HG03469 (cell line): ENCODE data around the gene SYNM.

Experiments used
- ATAC-seq: cut with Tn5 transposase; IDR thresholded peaks from one replicate; pipeline ENCODE4 v1.9.1; 2021; ENCODE audit warnings: mild to moderate bottlenecking, moderate library complexity, moderate number of reproducible peaks; ENCODE audit not compliant: unreplicated experiment

The SYNM gene

DNA sequence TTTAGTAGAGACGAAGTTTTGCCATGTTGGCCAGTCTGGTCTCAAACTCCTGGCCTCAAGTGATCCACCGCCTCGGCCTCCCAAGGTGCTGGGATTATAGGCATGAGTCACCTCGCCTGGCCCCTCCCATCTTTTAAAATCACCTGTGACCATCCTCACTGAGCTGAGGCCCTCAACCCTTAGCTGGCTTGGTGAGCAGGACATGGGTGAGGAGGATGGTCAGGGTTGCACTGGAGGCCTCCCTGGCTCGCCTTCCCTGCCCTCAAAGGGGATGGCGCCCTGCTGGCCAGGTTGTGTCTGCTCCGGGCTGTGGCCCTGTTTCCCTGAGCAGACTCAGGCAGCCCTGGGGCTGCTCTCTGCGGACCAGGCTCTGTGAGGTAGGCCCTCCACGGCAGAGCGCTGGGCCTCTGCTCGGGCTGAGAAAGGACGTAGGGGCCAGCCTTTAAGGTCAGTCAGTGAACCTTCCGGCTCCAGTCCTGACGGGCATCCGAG, 33.7 kb downstream of the SYNM start:
- ATAC-seq: no peak

DNA sequence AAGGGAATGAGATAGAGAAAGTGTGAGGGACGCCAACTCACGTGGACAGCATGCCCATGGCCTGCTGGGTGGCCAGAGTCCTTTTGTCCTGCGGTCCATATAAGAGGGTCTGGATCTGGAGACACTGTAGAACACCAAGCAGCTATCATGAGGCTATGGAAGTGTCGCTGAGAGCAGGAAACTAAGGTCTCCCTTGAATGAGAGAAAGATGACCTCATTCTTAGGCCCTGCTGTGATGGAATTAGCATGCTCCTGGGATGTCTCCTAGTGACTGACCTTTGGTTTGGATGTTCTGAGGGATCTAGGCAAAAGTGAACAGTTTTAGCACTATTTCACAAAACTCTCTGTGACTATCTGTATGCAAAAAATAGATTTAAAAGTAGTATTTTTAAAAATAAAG, 34.4 kb downstream of the SYNM start:
- no peak for ATAC-seq

DNA sequence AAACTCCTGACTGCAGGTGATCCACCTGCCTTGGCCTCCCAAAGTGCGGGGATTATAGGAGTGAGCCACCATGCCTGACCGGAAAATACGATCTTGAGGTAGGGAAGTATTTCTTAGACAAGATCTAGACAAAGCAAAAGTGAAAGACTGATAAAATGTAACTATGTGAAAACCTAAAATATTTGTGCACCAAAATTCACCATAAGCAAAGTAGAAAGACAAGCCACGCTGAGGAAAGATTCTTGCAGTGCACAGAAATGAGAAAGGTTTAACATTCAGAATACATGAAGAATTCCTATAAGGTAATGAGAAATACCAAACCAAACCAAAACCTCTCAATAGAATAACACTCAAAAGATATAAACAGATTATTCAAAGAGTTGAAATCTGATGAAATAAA, 35.7 kb downstream of the SYNM start:
- no peak for ATAC-seq

DNA sequence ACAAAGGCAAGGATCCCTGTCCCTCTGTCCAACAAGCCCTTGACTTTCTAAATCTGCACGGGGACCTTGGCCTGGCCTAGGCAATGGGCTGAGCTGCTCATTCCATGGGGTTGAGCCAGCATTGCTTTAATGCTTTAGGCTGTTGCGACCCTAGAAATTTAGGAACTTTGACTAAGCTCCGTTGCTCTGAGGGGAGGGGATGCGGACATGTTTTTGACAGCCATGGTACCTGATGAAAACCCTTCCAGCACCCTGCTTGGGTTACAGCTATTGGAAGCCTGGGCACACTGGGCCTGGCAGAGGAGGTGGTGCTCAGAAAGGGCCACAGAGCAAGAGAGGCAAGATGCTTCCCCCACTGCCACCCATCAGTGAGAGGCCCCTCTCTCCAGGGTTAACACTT, 37.1 kb downstream of the SYNM start:
- no peak for ATAC-seq

DNA sequence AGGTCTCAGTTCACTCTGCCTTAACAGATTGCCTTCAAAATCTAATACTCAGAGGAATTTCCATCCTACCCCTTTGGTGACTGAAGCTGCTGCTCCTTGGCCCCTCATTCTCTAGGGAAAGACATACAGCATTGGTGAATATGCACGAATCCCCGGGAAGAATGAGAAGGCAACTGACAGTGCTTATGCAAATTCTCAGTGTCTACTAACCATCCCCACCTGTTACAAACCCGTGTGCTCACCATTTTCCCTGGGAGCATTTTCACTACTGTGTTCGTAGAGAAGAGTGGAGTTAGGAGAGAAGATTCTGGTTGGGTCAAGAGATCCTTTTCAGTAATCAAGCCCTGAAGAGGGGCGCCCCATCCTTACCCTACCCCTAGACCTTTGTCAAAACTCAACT, 37.7 kb downstream of the SYNM start:
- no peak for ATAC-seq

DNA sequence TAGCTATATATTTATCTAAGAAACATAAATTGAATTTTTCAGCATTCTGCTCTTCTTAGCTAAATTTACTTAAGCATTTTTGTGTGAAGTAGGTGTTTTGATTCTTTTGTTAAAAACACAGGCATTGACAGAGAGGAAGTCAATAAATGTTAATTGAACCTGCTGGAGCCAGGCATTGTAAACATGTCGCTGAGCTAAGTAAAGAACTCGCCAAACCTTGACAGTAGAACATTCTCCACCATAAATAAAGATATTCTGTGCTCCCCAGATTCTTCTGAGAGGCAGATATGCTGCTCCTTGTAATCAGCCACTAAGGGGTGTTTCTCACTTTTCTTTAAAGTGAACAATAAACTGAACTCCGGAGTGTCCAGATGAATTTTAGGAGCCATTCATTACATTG, 38.4 kb downstream of the SYNM start:
- ATAC-seq: no peak

DNA sequence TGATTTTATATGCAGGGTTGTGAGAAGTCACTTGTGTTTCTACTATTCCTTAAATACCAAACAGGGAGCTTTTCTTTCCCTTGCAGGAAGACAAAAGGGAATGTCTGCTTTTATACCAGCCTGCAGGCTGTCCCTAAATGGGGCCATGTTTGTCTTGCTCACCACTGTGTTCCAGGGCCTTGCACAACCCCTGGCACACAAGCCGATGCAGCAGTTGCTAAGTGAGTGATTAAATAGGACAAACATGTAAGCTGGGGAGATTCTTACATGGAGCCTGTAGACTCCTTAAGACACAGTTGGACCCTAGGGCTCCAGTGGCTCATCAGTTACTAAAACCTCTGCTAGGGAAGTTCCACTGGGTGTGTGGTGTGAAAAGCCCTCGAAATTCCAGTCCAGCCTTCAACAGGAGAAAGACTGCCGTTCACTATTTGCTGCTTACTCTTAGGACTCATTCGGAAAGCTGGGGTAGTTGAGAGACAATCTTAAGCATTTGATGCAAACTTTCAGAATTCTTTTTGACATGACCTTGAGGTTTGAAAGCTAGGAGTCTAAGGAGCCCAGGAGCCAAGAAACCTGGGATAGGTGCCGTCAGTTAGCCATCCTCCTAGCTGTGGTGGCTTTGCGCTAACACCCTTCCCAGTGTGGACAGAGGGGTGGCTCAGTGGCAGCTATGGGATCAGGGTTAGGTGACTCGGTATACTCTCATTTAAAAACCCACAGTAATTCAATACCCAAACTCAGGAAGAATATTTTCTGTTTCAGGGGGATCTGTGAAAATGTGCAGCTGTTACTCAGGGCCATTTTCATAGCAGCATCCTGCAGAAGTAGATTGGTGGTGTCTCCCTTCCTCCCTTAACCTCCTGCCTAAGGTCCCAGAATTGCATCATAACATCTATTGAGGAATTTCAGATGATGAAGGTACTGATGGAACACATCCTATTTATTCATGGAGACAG, 39.1 kb downstream of the SYNM start:
- ATAC-seq: no peak

DNA sequence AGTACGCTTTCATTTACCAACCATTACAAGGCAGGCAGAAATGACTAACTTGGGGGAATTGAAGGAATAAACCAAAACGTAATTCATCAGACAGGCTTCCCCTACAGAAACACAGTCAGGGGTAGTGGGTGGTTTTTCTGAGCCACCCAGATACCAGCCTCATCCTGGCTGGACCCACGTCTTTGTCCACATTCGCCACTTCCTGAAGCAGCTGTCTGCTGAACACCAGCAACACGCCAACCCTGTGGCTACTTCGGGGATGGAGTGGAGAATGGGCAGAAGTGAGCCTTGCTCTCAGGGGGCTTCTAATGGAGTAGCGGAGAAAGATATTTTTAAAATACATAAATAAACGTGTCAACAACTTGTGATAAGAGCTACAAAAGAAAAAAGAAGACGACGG, 40.1 kb downstream of the SYNM start:
- no peak for ATAC-seq

DNA sequence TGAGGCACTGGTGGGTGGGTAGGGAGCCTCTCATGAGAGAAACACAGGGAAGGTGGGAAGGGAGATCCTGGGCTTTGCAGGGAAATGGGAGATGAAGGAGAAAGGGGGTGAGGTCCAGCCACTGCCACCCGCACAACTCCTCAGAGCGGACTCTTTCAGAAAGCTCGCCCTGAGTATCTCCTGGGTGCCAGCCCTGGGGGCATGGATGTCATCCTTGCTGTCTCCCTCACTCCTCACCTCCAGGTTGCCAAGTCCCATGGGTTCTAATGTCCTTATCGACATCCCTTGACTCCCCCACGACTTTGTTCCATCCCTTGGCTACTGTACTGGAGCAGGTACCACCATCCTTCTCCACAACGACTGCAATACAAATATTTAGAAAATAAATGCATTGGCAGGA, 40.9 kb downstream of the SYNM start:
- no peak for ATAC-seq

DNA sequence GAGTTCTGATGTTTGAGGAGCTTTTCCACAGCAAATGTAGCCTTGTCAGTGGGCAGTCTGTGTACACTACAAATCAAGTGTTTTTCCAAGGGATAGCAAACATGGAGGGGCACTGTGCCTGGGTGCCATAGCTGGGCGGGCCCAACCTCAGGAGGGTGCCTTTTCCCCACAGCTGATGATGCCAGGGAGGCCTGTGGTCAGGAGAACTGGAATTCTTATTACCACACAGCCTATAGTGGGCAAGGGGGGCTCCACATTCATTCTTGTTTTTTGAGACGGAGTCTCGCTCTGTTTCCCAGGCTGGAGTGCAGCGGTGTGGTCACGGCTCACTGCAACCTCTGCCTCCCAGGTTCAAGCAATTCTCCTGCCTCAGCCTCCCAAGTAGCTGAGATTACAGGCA, 41.8 kb downstream of the SYNM start:
- no peak for ATAC-seq

DNA sequence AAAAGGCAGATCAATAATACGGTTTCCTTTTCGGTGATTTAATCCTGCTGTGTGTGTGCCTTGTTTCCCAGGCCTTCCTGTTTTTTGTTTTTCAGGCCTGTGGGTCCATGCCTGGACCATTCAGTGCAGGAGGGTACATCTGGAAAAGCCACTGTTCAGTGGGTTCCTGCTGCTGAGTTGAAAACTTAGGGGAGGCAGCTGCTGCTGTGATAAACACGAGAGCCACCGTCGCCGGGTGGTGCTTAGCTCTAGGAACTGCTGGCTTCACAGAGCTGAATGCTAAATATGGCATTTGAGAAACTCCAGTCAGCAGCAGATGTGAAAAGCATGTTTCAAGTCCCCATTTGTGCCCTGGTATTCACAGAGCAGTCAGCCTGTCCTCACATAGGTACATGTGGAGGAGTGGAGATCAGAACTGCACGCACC, 44.0 kb downstream of the SYNM start:
- ATAC-seq: no peak

DNA sequence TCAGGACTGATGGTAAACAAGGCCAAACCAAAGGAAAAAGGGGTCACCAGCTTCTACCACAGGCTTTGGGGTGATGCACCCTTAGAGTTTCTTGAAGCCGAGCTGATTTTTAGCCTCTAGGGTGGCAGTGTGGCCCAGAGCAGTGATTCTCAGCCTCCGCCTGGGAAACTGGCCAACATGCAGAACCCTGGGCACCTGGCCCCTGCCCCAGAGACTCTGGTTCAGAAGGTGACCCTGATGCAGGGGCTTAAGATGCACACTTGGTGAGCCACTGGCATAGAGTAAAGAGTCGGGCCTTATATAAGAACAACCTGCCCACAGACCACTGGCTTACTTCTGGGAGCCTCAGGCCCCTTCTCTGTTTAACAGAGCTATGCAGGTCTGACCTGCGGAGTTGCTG, 44.5 kb downstream of the SYNM start:
- no peak for ATAC-seq

DNA sequence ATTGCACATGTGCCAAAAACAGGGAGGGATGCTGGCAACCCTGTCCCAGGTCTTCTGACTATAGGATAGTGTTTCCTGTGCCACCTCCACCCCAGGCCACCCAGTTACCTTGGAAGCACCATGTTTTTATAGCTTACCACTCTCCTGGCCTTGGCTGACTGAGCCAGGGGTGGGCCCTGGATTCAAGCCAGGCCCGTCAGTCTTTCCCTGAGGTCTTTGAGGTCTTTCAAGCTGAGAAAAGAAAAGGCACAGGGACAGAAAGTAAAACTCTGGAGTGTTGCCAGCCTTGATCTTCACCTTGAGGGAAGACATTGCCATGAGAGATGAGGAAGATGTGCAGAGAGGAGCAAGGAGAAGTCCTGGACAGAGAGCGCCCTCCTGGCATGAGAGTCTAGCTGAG, 46.3 kb downstream of the SYNM start:
- no peak for ATAC-seq

DNA sequence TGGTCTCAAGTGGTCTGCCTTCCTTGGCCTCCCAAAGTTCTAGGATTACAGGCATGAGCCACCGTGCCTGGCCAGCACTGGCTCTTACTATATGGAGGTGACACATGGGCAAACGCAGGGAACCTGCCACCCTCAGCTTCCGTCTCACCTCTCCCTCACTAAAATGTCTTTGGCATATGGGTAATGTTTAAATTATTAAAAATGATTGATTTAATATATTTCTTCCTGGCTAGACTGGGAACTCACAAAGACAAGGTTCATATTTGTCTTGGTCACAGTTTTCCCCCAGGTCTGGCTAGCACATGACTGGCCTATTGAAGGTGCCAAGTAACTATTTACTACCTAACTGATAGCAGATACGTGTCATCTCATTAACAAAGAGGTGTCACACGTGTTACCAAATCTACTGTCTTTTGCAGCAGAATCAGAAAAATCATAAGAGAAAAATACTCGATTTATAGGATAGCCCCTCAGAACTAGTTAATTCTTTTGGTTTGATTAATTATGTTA, 48.2 kb downstream of the SYNM start:
- ATAC-seq: no peak

DNA sequence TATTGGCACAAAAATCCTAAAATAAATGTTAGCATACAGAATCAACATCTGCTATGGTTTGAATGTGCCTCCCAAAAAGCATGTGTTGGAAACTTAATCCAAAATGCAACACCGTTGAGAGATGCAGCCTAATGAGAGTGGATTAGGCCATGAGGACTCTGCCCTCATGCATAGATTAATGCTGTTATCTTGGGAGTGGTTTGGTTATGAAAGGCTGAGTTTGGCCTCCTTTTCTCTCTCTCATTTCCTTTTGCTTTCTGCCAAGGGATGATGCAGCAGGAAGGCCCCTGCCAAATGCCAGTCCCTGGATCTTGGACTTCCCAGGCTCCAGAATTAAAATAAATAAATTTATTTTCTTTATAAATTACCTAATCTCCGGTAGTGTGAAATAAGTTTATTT, 49.4 kb downstream of the SYNM start:
- no peak for ATAC-seq

DNA sequence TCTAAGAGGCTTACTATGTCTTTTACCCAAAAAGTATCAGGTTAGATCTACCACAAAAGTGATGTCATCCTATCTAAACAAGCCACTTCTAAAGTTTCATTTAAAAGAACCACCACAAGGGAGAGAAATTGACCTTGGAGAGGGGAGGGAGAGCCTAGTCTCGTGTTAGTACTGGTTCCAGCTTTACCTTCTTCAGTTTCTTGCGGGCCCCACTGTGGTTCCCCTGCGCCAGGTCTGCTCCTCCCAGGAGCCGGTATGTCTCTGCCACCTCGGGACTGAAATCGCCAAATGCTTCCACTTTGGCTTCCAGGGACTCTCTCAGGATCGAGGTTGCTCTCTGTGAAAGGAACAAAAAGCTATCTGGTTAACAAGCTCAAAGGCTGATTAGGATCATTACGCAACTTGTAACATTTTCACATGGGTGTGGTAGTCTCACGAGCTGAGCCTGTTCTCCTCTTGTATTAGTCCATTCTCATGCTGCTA, 51.1 kb downstream of the SYNM start:
- no peak for ATAC-seq

DNA sequence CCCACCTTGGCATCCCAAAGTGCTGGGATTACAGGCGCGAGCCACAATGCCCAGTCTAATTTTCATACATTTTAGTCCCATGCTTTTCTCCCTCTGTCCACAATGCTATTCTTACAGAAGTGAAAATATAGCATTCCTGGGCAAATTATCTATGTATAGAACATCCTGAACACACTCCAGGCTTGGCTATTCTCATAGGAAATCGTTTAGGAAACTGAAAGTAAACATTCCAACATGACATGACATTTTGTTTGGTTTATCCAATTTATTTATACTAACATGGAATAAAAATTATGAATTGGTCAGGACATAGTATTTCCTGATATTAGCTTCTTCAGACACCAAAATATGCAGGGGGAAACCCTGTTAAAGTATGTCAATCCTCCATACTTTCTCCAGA, 52.6 kb downstream of the SYNM start:
- no peak for ATAC-seq

DNA sequence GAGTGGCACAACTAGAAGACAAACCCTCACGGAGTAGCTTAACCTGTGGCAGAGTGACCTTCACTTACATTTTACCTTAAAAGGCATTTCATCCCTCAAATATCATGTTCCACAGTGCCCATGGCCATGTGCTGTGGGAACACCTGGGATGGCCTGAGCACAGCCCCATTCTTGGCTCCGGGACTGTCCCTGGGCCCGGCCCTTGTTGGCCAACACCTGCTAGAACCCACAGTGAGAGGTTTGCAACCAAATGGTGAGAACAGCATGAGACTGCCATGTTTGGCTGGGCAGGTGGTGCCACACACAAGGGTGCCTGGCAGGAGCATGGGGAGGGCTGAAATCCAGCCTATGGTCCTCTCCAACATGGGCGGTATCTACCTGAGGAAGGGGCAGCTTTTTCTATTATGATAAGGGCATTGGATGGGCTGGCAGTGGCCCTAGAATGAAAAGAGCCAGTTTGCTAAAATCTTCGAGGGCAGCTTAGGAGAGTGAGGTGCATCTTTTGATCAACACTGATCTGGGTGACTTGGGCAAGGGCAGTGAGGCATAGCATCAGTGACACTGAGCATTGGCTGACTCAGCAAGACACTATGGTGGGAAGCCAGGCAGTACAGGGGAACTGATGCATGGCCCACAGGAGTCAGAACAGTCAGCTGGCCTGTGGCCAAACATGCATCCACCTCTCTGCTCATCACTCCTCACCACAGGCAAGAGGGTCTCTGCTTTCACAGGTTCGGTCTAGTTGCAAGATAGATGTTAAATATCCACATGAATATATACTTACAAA, 53.9 kb downstream of the SYNM start:
- ATAC-seq: peak; percentile 50

DNA sequence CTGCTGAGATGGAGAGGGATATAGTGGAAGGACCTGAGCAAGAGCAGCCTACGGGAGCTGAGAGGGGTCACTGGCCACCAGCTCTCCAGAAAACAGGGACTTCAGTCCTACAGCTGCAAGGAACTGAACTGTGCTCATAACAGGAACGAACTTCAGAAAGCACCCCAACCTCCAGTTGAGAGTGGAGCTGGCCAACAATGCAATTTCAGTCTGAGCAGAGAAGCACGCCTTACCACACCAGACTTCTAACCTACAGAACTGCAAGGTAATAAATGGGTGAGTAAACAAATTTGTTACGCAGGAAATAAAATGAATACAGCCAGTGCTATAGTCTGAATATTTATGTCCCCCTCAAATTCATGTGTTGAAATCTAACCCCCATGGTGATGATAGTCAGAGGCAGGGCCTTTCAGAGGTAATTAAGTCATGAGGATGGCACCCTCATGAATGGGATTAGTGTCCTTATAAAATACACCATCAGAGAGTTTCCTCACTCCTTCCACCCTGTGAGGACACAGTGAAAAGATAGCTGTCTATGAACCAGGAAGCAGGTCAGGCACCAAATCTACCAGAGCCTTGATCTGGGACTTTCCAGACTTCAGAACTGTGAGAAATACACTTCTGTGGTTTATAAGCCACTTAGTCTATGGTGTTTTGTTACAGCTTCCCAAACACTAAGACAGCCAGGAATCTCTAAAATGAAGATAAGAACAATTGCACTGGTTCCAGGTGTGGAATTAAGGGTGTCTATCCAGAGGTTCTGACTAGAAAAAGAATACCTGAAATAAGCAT, 58.6 kb downstream of the SYNM start:
- ATAC-seq: no peak

DNA sequence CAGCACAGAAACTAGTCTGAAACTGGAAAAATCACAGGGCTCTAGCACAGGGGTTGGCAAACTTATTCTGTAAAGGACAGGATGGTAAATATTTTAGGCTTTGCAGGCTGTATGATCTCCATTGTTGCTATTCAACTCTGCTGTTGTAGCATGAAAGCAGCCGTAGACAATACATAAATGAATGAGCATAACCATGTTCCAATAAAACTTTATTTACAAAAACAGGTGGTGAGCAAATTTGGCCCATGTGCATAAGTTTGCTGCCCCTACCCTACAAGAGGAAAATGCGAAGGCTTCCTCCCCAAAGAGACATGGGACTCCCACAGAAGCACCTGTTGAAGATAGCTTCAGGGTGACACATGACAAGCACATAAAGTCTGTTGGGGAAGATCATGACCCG, 59.2 kb downstream of the SYNM start:
- ATAC-seq: no peak
